Measurements from ENCODE around the gene AFF2. TPM values are rescaled to one million over a fixed set of nuclear protein-coding genes. Genes with fewer than 3 reads are reported as not detected.

The AFF2 gene
- total RNA-seq, 1 donor from 2014 or later = 0.27 TPM

- H3K36me3 ChIP-seq = no peaks in the 10 kb centered on the region
- H3K27me3 ChIP-seq (ENCODE audit: low read depth) = no peaks in the 10 kb centered on the region
- H3K9me3 ChIP-seq (replicated peaks) = no peaks in the 10 kb centered on the region
- no peak overlapping the region for H3K27ac ChIP-seq (replicated peaks)
- DNase-seq = no peak
- H3K4me1 ChIP-seq = no peaks in the 10 kb centered on the region
- intact Hi-C loops (cut with micrococcal nuclease) = no loop called here
- no peak overlapping the region for H3K4me3 ChIP-seq
- TF ChIP-seq CTCF (IDR thresholded peaks at IDR 0.05; ENCODE audit: borderline replicate concordance) = no peak
Observed at GRCh38 chrX:148933881-148934280, 433.5 kb downstream of the AFF2 start.

GRCh38 chrX:148938348-148938747 lies 437.9 kb downstream of the AFF2 start:
- H3K36me3 ChIP-seq = no peaks in the 10 kb centered on the region
- no peaks in the 10 kb centered on the region for H3K9me3 ChIP-seq (replicated peaks)
- no peak for DNase-seq
- no peaks in the 10 kb centered on the region for H3K27me3 ChIP-seq (ENCODE audit: low read depth)
- TF ChIP-seq CTCF (IDR thresholded peaks at IDR 0.05; ENCODE audit: borderline replicate concordance) = no peak
- no peaks in the 10 kb centered on the region for H3K4me1 ChIP-seq
- H3K27ac ChIP-seq (replicated peaks) = no peak overlapping the region
- H3K4me3 ChIP-seq = no peak overlapping the region
- intact Hi-C loops (cut with micrococcal nuclease) = no loop called here

- Histone ChIP-seq H3K36me3 (no peaks in the 10 kb centered on the region), H3K9me3 (replicated peaks) (no peaks in the 10 kb centered on the region), H3K4me3 (no peak overlapping the region), H3K4me1 (no peaks in the 10 kb centered on the region), H3K27me3 (ENCODE audit: low read depth) (no peaks in the 10 kb centered on the region), H3K27ac (replicated peaks) (no peak overlapping the region)
- TF ChIP-seq CTCF (IDR thresholded peaks at IDR 0.05; ENCODE audit: borderline replicate concordance) = no peak
- intact Hi-C loops (cut with micrococcal nuclease) = no loop called here
- no peak for DNase-seq
Observed at GRCh38 chrX:148940411-148940996, 440.1 kb downstream of the AFF2 start.

- Histone ChIP-seq H3K27me3 (ENCODE audit: low read depth) (no peaks in the 10 kb centered on the region), H3K9me3 (replicated peaks) (no peaks in the 10 kb centered on the region), H3K4me1 (no peaks in the 10 kb centered on the region), H3K27ac (replicated peaks) (no peak overlapping the region), H3K36me3 (no peaks in the 10 kb centered on the region), H3K4me3 (no peak overlapping the region)
- TF ChIP-seq CTCF (IDR thresholded peaks at IDR 0.05; ENCODE audit: borderline replicate concordance) = no peak
- no peak for DNase-seq
- intact Hi-C loops (cut with micrococcal nuclease) = no loop called here
Observed at GRCh38 chrX:148942754-148943153, 442.3 kb downstream of the AFF2 start.

- Histone ChIP-seq H3K4me1 (no peaks in the 10 kb centered on the region), H3K36me3 (no peaks in the 10 kb centered on the region), H3K27me3 (ENCODE audit: low read depth) (no peaks in the 10 kb centered on the region), H3K9me3 (replicated peaks) (no peaks in the 10 kb centered on the region), H3K27ac (replicated peaks) (no peak overlapping the region), H3K4me3 (no peak overlapping the region)
- TF ChIP-seq CTCF (IDR thresholded peaks at IDR 0.05; ENCODE audit: borderline replicate concordance) = no peak
- intact Hi-C loops (cut with micrococcal nuclease) = no loop called here
- DNase-seq = no peak
Observed at GRCh38 chrX:148947399-148947975, 447.1 kb downstream of the AFF2 start.

Measured in left ventricle myocardium inferior (tissue), 1 donor.